ENCODE results near the gene DIAPH1.

The DIAPH1 gene

GRCh38 chr5:141639357-141640050 lies 20.7 kb upstream of the DIAPH1 start:
- no peak overlapping the region for H3K27ac ChIP-seq
- TF ChIP-seq CTCF (conservative IDR thresholded peaks at IDR 0.05) = no peak
- no peak for TF ChIP-seq ZFX (IDR thresholded peaks at IDR 0.05)

GRCh38 chr5:141638771-141639170 lies 20.0 kb upstream of the DIAPH1 start:
- TF ChIP-seq CTCF (conservative IDR thresholded peaks at IDR 0.05) = no peak
- TF ChIP-seq ZFX (IDR thresholded peaks at IDR 0.05) = no peak
- no peak overlapping the region for H3K27ac ChIP-seq

GRCh38 chr5:141637767-141638419 lies 19.1 kb upstream of the DIAPH1 start:
- peak overlapping the region; percentile 73 for H3K27ac ChIP-seq
- TF ChIP-seq ZFX (IDR thresholded peaks at IDR 0.05) = 0 out of 2 replicates have a peak, but pooled peaks have one; percentile 34
- peak; percentile 28 for TF ChIP-seq CTCF (conservative IDR thresholded peaks at IDR 0.05)

- H3K27ac ChIP-seq = peak overlapping the region; percentile 73
- TF ChIP-seq CTCF (conservative IDR thresholded peaks at IDR 0.05) (no peak), ZFX (IDR thresholded peaks at IDR 0.05) (no peak)
Observed at GRCh38 chr5:141637123-141637766, 18.4 kb upstream of the DIAPH1 start.

GRCh38 chr5:141636413-141637122 lies 17.8 kb upstream of the DIAPH1 start, which contains the start of the genes HDAC3 and RELL2:
Gene HDAC3 (minus strand): TSS chr5:141636849. CDS start chr5:141636790, 59 bp downstream.
Gene RELL2 (plus strand): TSS chr5:141636997. CDS start chr5:141638226, 1,229 bp downstream.
- TF ChIP-seq CTCF (conservative IDR thresholded peaks at IDR 0.05) = no peak
- peak; percentile 74; the same call in 1 of the 2 replicates for TF ChIP-seq ZFX (IDR thresholded peaks at IDR 0.05)

GRCh38 chr5:141636106-141636412 lies 17.3 kb upstream of the DIAPH1 start:
- peak overlapping the region; percentile 73 for H3K27ac ChIP-seq
- TF ChIP-seq ZFX (IDR thresholded peaks at IDR 0.05) = no peak
- TF ChIP-seq CTCF (conservative IDR thresholded peaks at IDR 0.05) = no peak

More at GRCh38 chr5:141636413-141637122, 17.8 kb upstream of the DIAPH1 start, which contains the start of the genes HDAC3 and RELL2:
- peak within 1 kb of the TSS; percentile 73 for H3K27ac ChIP-seq

Data from C4-2B (cell line).